ENCODE data around the gene KANSL3. TPM values are rescaled to one million over a fixed set of nuclear protein-coding genes. Genes with fewer than 3 reads are reported as not detected.

Gene KANSL3
- total and polyA plus RNA-seq, 2 donors (not counting 1 experiment from before 2014, with no cell fraction given): 15.9 to 36.5 TPM

GRCh38 chr2:96546797-96547196 lies 91.3 kb downstream of the KANSL3 start:
- DNase-seq (ENCODE audit: low read depth in 2 of 2): no peak
- TF ChIP-seq EZH2 (IDR thresholded peaks at IDR 0.05; ENCODE audit: low read length, missing control alignments): no peak
- TF ChIP-seq, protein P1, sequence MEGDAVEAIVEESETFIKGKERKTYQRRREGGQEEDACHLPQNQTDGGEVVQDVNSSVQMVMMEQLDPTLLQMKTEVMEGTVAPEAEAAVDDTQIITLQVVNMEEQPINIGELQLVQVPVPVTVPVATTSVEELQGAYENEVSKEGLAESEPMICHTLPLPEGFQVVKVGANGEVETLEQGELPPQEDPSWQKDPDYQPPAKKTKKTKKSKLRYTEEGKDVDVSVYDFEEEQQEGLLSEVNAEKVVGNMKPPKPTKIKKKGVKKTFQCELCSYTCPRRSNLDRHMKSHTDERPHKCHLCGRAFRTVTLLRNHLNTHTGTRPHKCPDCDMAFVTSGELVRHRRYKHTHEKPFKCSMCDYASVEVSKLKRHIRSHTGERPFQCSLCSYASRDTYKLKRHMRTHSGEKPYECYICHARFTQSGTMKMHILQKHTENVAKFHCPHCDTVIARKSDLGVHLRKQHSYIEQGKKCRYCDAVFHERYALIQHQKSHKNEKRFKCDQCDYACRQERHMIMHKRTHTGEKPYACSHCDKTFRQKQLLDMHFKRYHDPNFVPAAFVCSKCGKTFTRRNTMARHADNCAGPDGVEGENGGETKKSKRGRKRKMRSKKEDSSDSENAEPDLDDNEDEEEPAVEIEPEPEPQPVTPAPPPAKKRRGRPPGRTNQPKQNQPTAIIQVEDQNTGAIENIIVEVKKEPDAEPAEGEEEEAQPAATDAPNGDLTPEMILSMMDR (conservative IDR thresholded peaks at IDR 0.05 in 1 of 2, IDR thresholded peaks at IDR 0.05 in 1 of 2; ENCODE audit: low read depth in 1 of 2, low read length in 2 of 2): no peak
- Histone ChIP-seq H3K9ac (ENCODE audit: insufficient read depth, low read length) (no peak overlapping the region), H2AFZ (ENCODE audit: low read length) (no peak overlapping the region), H3K4me3 (replicated peaks in 1 of 4; ENCODE audit: control extremely low read depth in 1 of 4, insufficient read depth in 1 of 4, low read depth in 3 of 4, low read length in 4 of 4) (no peak overlapping the region), H3K79me2 (ENCODE audit: control insufficient read depth, insufficient read depth, low read length) (no peaks in the 10 kb centered on the region), H3K36me3 (ENCODE audit: control insufficient read depth, insufficient read depth, low read length) (peaks cover 4% of the 10 kb centered on the region), H4K20me1 (ENCODE audit: control insufficient read depth, extremely low read depth, insufficient read depth, low read length) (no peaks in the 10 kb centered on the region), H3K9me3 (ENCODE audit: control insufficient read depth, insufficient read depth, low read depth, low read length) (no peaks in the 10 kb centered on the region), H3K27me3 (ENCODE audit: control insufficient read depth, insufficient read depth, low read length) (no peaks in the 10 kb centered on the region), H3K27ac (ENCODE audit: insufficient read depth, low read length) (no peak overlapping the region), H3K4me1 (ENCODE audit: control insufficient read depth, extremely low read depth, insufficient read depth, low read length) (peaks cover under 1% of the 10 kb centered on the region), H3K4me2 (ENCODE audit: extremely low read depth, insufficient read depth, low read length) (no peak overlapping the region)

DNA sequence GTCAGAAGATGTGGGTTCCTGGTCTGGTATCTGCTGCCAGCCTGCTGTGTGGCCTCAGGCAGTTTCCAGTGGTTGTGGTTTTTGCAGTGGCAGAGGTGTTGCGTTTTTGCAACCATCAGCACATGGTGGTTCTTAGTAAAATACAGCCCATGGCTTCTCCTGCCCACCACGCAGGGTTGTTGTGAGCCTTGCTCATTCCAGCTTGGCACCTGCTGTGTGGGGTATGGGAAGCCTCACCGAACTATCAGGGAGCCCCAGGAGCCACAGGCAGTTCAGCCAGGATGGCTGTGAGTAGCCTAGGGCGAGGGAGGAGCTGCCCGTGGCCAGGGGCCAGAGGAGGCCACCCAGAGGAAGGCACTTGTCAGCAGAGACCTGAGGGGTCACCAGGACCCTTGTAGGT lies 91.8 kb downstream of the KANSL3 start:
- H4K20me1 ChIP-seq (ENCODE audit: control insufficient read depth, extremely low read depth, insufficient read depth, low read length): no peaks in the 10 kb centered on the region
- H3K4me2 ChIP-seq (ENCODE audit: extremely low read depth, insufficient read depth, low read length): no peak overlapping the region
- H3K36me3 ChIP-seq (ENCODE audit: control insufficient read depth, insufficient read depth, low read length): peaks cover 4% of the 10 kb centered on the region
- H3K9me3 ChIP-seq (ENCODE audit: control insufficient read depth, insufficient read depth, low read depth, low read length): no peaks in the 10 kb centered on the region
- H3K4me3 ChIP-seq (replicated peaks in 1 of 4; ENCODE audit: control extremely low read depth in 1 of 4, insufficient read depth in 1 of 4, low read depth in 3 of 4, low read length in 4 of 4): no peak overlapping the region
- H3K79me2 ChIP-seq (ENCODE audit: control insufficient read depth, insufficient read depth, low read length): no peaks in the 10 kb centered on the region
- no peak overlapping the region for H3K27ac ChIP-seq (ENCODE audit: insufficient read depth, low read length)
- no peaks in the 10 kb centered on the region for H3K27me3 ChIP-seq (ENCODE audit: control insufficient read depth, insufficient read depth, low read length)
- TF ChIP-seq, protein P1 (conservative IDR thresholded peaks at IDR 0.05 in 1 of 2, IDR thresholded peaks at IDR 0.05 in 1 of 2; ENCODE audit: low read depth in 1 of 2, low read length in 2 of 2): no peak
- TF ChIP-seq EZH2 (IDR thresholded peaks at IDR 0.05; ENCODE audit: low read length, missing control alignments): no peak
- H3K9ac ChIP-seq (ENCODE audit: insufficient read depth, low read length): no peak overlapping the region
- H3K4me1 ChIP-seq (ENCODE audit: control insufficient read depth, extremely low read depth, insufficient read depth, low read length): peaks cover 4% of the 10 kb centered on the region
- no peak overlapping the region for H2AFZ ChIP-seq (ENCODE audit: low read length)
- no peak for DNase-seq (ENCODE audit: low read depth in 2 of 2)

Other genes starting within 250 kb of the KANSL3 start
- not detected in 2 replicates for gene NEURL3, start 133.0 kb downstream of the KANSL3 start, total RNA-seq
- not detected in 2 replicates for gene NEURL3, start 133.0 kb downstream of the KANSL3 start, polyA plus RNA-seq
- 7.2 and 9.7 TPM in 2 replicates for gene ARID5A, start 101.6 kb downstream of the KANSL3 start, total RNA-seq
- gene ARID5A, start 101.6 kb downstream of the KANSL3 start, polyA plus RNA-seq: 4.1 and 5.2 TPM in 2 replicates
- gene FER1L5, start 4.5 kb upstream of the KANSL3 start, total RNA-seq: 0.50 and 0.51 TPM in 2 replicates
- gene FER1L5, start 4.5 kb upstream of the KANSL3 start, polyA plus RNA-seq: 0.16 and 0.24 TPM in 2 replicates
- gene LMAN2L, start 101.8 kb upstream of the KANSL3 start, total RNA-seq: 27.0 and 41.1 TPM in 2 replicates
- 24.7 and 28.2 TPM in 2 replicates for gene LMAN2L, start 101.8 kb upstream of the KANSL3 start, polyA plus RNA-seq
- gene CNNM4, start 122.6 kb upstream of the KANSL3 start, total RNA-seq: 2.1 and 3.3 TPM in 2 replicates
- 3.5 and 3.7 TPM in 2 replicates for gene CNNM4, start 122.6 kb upstream of the KANSL3 start, polyA plus RNA-seq
- gene CNNM3, start 178.0 kb upstream of the KANSL3 start, total RNA-seq: 9.9 and 13.1 TPM in 2 replicates
- gene CNNM3, start 178.0 kb upstream of the KANSL3 start, polyA plus RNA-seq: 4.3 and 5.5 TPM in 2 replicates
- gene ANKRD23, start 205.7 kb upstream of the KANSL3 start, total RNA-seq: 1.0 and 1.3 TPM in 2 replicates
- gene ANKRD23, start 205.7 kb upstream of the KANSL3 start, polyA plus RNA-seq: 0.41 and 0.70 TPM in 2 replicates
- 4.6 and 5.3 TPM in 2 replicates for gene ANKRD39, start 219.7 kb upstream of the KANSL3 start, total RNA-seq
- 5.8 and 7.1 TPM in 2 replicates for gene ANKRD39, start 219.7 kb upstream of the KANSL3 start, polyA plus RNA-seq
- gene SEMA4C, start 231.8 kb upstream of the KANSL3 start, total RNA-seq: 17.5 and 19.8 TPM in 2 replicates
- gene SEMA4C, start 231.8 kb upstream of the KANSL3 start, polyA plus RNA-seq: 9.4 and 12.7 TPM in 2 replicates

Measured in fibroblast of lung (primary cell).